Mucosa of descending colon (tissue), 3 donors: ENCODE measurements around the gene MAMDC2. TPM values are rescaled to one million over a fixed set of nuclear protein-coding genes. Genes with fewer than 3 reads are reported as not detected.

ENCODE experiments used
- ATAC-seq: fragments of 200-7000 bp; cut with Tn5 transposase; one replicate; pipeline ENCODE4 v1.9.1; 2020; ENCODE audit warnings: mild to moderate bottlenecking, moderate library complexity
- DNase-seq, 3 donors: peaks; one replicate each; pipeline ENCODE4 v3.0.0-alpha.2; 2020
- H3K36me3 ChIP-seq: fragments of 200-600 bp; one replicate; pipeline ENCODE4 v1.8.0; 2021; ENCODE audit warnings: low read depth, mild to moderate bottlenecking
- H3K4me1 ChIP-seq: fragments of 200-600 bp; one replicate; pipeline ENCODE4 v1.8.0; 2021; ENCODE audit warnings: low read depth, mild to moderate bottlenecking
- H3K4me3 ChIP-seq: fragments of 200-600 bp; one replicate; pipeline ENCODE4 v1.8.0; 2021; ENCODE audit warnings: mild to moderate bottlenecking
- H3K9me3 ChIP-seq: fragments of 200-600 bp; one replicate; pipeline ENCODE4 v1.8.0; 2021; ENCODE audit warnings: mild to moderate bottlenecking
- intact Hi-C, 2 donors: fragments of 100-400 bp; cut with DNase I in 1 of 2; cut with micrococcal nuclease in 1 of 2; formaldehyde crosslinking; loops; one replicate each; pipeline versions ENCODE4 v1.11.0 to v1.11.1; 2022; cut with DNase I, micrococcal nuclease
- total RNA-seq, 3 donors: library from RNA; stranded (reverse); fragmentation: NEBNext Ultra II Directional in 2 of 3; extraction: Animal tissue kit (Norgen Biotek cat#: 25700) in 2 of 3; gene quantifications; one replicate each; pipeline versions ENCODE4 v1.2.1 to v1.2.4, GENCODE V29; 2021 to 2023
- TF ChIP-seq, protein P1 (sequence below): fragments of 200-600 bp; IDR thresholded peaks from one replicate; pipeline ENCODE4 v1.8.0; 2022; ENCODE audit warnings: antibody characterized with exemption, mild to moderate bottlenecking
- donor health status: DM: no; HTN: no; CAD: no; lungs with moderate emphysema.
- donor health status: DM: no; HTN: no; CAD: no.
- donor health status: DM: no; HTN: yes; CAD: no.

MAMDC2 gene
- total RNA-seq, 3 donors from 2014 or later, result 3.5 to 70.6 (median 6.9) TPM

DNA sequence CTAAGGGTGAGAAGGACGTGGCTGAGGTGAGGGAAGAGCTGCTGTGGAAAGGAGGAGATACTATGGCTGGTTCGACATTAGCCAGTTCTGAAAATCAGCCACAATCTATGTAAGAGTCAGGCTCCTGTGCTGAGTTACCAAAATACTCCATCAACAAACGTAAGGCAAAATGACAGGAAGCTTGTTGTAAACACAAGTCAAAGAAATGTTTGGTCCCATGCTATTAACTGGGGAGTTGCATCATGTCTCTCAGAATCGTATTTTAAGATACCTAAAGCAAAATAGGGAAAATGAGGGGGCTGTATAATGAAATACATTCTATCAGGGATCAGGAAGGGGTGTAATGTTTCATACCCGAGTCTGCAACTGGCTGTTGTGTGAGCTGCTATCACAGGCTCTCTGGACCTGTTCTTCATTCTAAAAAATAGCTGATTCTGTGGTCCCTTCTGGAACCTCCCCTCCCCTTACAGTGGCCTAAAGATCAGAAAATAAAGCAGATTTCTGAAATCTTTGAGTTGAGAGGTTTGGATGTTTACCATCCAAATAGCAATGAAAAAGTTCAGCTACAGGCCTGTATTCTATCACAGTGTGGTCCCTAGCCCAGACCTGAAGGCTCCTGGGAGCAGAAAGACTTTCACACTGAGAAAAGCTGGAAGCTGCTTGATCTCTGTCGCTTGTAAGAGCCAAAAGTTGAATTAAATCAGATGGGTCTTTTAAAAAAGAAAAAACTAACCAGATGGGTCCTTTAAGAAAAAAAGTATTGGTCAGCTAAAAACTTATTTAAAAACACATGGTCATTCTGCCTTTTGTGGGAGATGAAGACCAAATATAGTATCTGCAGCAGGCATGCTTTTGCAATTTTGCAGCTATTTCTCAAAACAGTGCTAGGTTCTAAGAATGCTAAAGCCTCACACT, 117.3 kb downstream of the MAMDC2 start:
- H3K4me1 ChIP-seq, result no peaks in the 10 kb centered on the region
- no peak overlapping the region for H3K4me3 ChIP-seq
- no peak for ATAC-seq
- intact Hi-C loops, result no loop called here
- H3K36me3 ChIP-seq, result no peaks in the 10 kb centered on the region
- H3K9me3 ChIP-seq, result no peaks in the 10 kb centered on the region
- DNase-seq, result no peak
- TF ChIP-seq, protein P1, sequence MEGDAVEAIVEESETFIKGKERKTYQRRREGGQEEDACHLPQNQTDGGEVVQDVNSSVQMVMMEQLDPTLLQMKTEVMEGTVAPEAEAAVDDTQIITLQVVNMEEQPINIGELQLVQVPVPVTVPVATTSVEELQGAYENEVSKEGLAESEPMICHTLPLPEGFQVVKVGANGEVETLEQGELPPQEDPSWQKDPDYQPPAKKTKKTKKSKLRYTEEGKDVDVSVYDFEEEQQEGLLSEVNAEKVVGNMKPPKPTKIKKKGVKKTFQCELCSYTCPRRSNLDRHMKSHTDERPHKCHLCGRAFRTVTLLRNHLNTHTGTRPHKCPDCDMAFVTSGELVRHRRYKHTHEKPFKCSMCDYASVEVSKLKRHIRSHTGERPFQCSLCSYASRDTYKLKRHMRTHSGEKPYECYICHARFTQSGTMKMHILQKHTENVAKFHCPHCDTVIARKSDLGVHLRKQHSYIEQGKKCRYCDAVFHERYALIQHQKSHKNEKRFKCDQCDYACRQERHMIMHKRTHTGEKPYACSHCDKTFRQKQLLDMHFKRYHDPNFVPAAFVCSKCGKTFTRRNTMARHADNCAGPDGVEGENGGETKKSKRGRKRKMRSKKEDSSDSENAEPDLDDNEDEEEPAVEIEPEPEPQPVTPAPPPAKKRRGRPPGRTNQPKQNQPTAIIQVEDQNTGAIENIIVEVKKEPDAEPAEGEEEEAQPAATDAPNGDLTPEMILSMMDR, result no peak

DNA sequence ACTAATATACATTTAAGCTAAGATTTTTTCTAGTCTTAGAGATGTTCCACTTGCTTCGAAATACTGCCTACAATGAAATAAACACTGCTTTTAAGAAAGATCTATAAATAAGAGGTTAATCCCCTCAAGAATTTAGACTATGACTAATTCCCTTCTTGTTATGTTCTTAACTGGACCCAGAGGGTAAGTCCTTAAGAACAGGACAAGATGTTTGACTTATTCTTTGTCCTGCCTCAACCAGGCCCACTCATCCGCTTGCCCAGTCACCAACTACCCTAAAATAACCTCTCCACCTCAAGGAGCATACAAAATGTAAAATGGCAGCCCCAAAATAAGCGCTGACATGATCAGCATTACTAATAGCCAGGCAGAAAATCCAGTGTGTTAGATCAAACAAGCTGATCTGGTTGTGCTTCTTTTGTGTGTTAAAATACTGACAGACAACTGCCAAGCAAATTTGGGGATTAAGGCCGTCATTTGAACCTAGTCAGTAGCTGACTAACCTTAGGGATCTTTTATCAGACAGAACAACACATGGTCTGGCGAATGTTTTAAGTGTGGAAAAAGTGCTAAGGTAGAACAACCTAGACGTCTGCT, 121.5 kb downstream of the MAMDC2 start:
- Histone ChIP-seq H3K4me1 (no peaks in the 10 kb centered on the region), H3K4me3 (no peak overlapping the region), H3K36me3 (no peaks in the 10 kb centered on the region), H3K9me3 (no peaks in the 10 kb centered on the region)
- TF ChIP-seq, protein P1, result no peak
- ATAC-seq (no peak), DNase-seq (no peak)
- intact Hi-C loops, result no loop called here

DNA sequence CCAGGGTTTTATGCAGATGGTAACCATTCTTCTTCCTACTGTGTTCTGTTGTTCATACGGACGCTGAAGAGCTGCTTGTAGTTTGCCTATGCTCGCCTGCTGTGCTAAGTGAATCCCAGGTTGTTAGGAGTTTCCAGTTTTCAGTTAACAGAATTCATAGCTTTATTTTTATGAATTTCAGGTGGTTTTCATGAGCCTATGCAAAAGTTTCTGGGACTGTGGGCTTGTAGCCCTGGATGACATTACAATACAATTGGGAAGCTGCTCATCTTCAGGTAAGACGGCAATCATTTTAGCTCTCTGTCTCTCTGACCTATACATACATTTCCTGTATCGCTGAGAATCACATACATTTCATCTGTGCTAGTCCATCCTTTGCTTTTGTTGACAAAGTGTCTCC, 124.9 kb downstream of the MAMDC2 start:
- no peaks in the 10 kb centered on the region for H3K4me1 ChIP-seq
- ATAC-seq, result no peak
- no peak for DNase-seq
- H3K4me3 ChIP-seq, result no peak overlapping the region
- intact Hi-C loops, result no loop called here
- H3K9me3 ChIP-seq, result no peaks in the 10 kb centered on the region
- no peaks in the 10 kb centered on the region for H3K36me3 ChIP-seq
- TF ChIP-seq, protein P1, result no peak

DNA sequence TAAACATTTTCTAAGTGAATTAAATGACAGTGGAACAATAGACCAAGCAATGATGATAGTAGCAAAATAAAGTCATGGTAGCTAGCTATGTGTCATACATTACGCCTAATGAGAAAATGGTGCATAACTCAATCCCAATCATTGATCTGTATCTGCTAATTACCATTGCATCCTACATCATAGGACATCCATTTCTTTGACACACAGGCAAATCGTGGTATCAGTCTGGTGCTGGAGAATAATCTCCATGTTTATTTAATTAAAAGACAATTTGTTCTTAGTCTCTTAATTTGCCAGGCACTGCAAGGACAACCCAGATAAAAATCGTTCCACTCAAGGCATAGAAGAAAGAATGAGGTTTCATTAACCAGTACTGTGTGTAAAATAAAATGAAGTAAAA, 125.6 kb downstream of the MAMDC2 start:
- Histone ChIP-seq H3K9me3 (no peaks in the 10 kb centered on the region), H3K36me3 (no peaks in the 10 kb centered on the region), H3K4me3 (no peak overlapping the region), H3K4me1 (no peaks in the 10 kb centered on the region)
- ATAC-seq (no peak), DNase-seq (no peak)
- TF ChIP-seq, protein P1, result no peak
- intact Hi-C loops, result no loop called here

DNA sequence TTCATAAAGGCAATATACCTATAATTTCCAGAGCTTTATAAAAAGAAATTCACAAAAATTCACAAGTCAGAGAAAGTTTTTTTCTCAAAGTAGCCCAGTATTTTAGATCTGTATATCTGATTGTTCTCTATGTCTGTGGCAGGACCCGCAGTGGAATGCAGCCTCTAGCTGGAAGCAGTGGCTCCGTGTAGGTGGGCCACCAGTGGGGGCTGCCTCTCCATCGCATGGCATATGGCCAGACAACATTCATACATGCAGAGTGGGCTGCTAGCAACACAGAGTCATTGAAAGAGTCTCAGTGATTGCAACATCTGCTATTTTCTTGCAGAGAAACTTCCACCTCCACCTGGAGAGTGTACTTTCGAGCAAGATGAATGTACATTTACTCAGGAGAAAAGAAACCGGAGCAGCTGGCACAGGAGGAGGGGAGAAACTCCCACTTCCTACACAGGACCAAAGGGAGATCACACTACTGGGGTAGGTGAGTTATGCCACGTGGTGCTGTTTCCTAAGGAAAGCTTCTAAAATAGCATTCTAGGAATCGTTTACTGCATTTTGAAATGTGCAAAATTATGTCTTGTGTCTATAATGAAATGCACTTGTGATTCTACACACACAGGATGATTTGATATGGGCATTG, 126.6 kb downstream of the MAMDC2 start:
- Histone ChIP-seq H3K4me1 (no peaks in the 10 kb centered on the region), H3K9me3 (no peaks in the 10 kb centered on the region), H3K36me3 (no peaks in the 10 kb centered on the region), H3K4me3 (no peak overlapping the region)
- ATAC-seq (no peak), DNase-seq (no peak)
- intact Hi-C loops, result no loop called here
- TF ChIP-seq, protein P1, result no peak
